Osteoblast (primary cell): ENCODE results near the gene TCP11L2. TPM values are rescaled to one million over a fixed set of nuclear protein-coding genes. Genes with fewer than 3 reads are reported as not detected.

Source experiments
- DNase-seq: peaks from one replicate; pipeline ENCODE4 v3.0.0; 2011; ENCODE audit warnings: low spot score, mixed read lengths; ENCODE audit not compliant: insufficient read length; ENCODE audit errors: missing footprints
- H2AFZ ChIP-seq: 2 replicates; pipeline ENCODE4 v1.6.0; 2011; ENCODE audit warnings: mild to moderate bottlenecking, low read length
- H3K27ac ChIP-seq: 2 replicates; pipeline ENCODE4 v1.5.1; 2011; ENCODE audit warnings: mild to moderate bottlenecking, low read depth, low read length, moderate library complexity
- H3K27me3 ChIP-seq: 2 replicates; pipeline ENCODE4 v1.6.0; 2012; ENCODE audit warnings: mild to moderate bottlenecking, control low read depth, inconsistent platforms, low read length, moderate library complexity; ENCODE audit not compliant: insufficient read depth
- H3K36me3 ChIP-seq: 2 replicates; pipeline ENCODE4 v1.5.1; 2011; ENCODE audit warnings: mild to moderate bottlenecking, low read length, control low read depth, moderate library complexity; ENCODE audit not compliant: insufficient read depth
- H3K4me1 ChIP-seq: 2 replicates; pipeline ENCODE4 v1.5.1; 2011; ENCODE audit warnings: mild to moderate bottlenecking, low read length, control low read depth, moderate library complexity; ENCODE audit not compliant: insufficient read depth
- H3K4me2 ChIP-seq: 2 replicates; pipeline ENCODE4 v1.6.0; 2011; ENCODE audit warnings: mild to moderate bottlenecking, low read length; ENCODE audit not compliant: insufficient read depth
- H3K4me3 ChIP-seq: fragments of 200-600 bp; sonication (generic); 3 replicates; pipeline ENCODE4 v1.5.1; 2012; ENCODE audit warnings: mild to moderate bottlenecking, low read length, inconsistent platforms; ENCODE audit not compliant: insufficient read depth
- H3K79me2 ChIP-seq: 2 replicates; pipeline ENCODE4 v1.6.0; 2012; ENCODE audit warnings: mild to moderate bottlenecking, low read length, control low read depth, inconsistent platforms; ENCODE audit not compliant: insufficient read depth
- H3K9me3 ChIP-seq: 2 replicates; pipeline ENCODE4 v1.5.1; 2011; ENCODE audit warnings: low read depth, low read length, control low read depth
- H4K20me1 ChIP-seq: 2 replicates; pipeline ENCODE4 v1.6.0; 2012; ENCODE audit warnings: mild to moderate bottlenecking, low read length, control low read depth; ENCODE audit not compliant: insufficient read depth
- CTCF ChIP-seq: IDR thresholded peaks from 2 replicates; pipeline ENCODE4 v1.5.1; 2011; ENCODE audit warnings: mild to moderate bottlenecking, low read depth, low read length, moderate library complexity; ENCODE audit errors: extremely low read depth
- total RNA-seq: library from RNA; depleted of rRNA; stranded (reverse); fragments of >200 nt; gene quantifications from 2 replicates; pipeline ENCODE4 v1.2.3, GENCODE V29; 2012

Gene TCP11L2
- total RNA-seq, 1 donor = 109 TPM

GRCh38 chr12:106332536-106332935, 30.0 kb downstream of the TCP11L2 start:
- Histone ChIP-seq H3K4me3 (no peak overlapping the region), H3K27me3 (no peaks in the 10 kb centered on the region), H3K4me1 (no peaks in the 10 kb centered on the region), H3K9me3 (no peaks in the 10 kb centered on the region), H3K27ac (no peak overlapping the region), H3K79me2 (no peaks in the 10 kb centered on the region), H3K4me2 (no peak overlapping the region), H2AFZ (no peak overlapping the region), H3K36me3 (no peaks in the 10 kb centered on the region), H4K20me1 (no peaks in the 10 kb centered on the region)
- no peak for DNase-seq
- TF ChIP-seq CTCF = no peak

- no peak overlapping the region for H3K4me2 ChIP-seq
- H3K4me3 ChIP-seq = no peak overlapping the region
- DNase-seq = no peak
These were observed 30.5 kb downstream of the TCP11L2 start for GRCh38 chr12:106333010-106333409.

GRCh38 chr12:106333756-106334155, 31.2 kb downstream of the TCP11L2 start:
- no peaks in the 10 kb centered on the region for H3K9me3 ChIP-seq

More at GRCh38 chr12:106333010-106333409, 30.5 kb downstream of the TCP11L2 start:
- Histone ChIP-seq H3K9me3 (no peaks in the 10 kb centered on the region), H4K20me1 (no peaks in the 10 kb centered on the region), H3K79me2 (no peaks in the 10 kb centered on the region), H3K27ac (no peak overlapping the region), H3K4me1 (no peaks in the 10 kb centered on the region), H3K27me3 (no peaks in the 10 kb centered on the region), H2AFZ (no peak overlapping the region), H3K36me3 (no peaks in the 10 kb centered on the region)
- no peak for TF ChIP-seq CTCF

More at GRCh38 chr12:106333756-106334155, 31.2 kb downstream of the TCP11L2 start:
- Histone ChIP-seq H4K20me1 (no peaks in the 10 kb centered on the region), H3K36me3 (no peaks in the 10 kb centered on the region), H3K4me1 (no peaks in the 10 kb centered on the region), H3K27me3 (no peaks in the 10 kb centered on the region), H3K4me3 (no peak overlapping the region), H2AFZ (no peak overlapping the region), H3K4me2 (no peak overlapping the region), H3K27ac (no peak overlapping the region), H3K79me2 (no peaks in the 10 kb centered on the region)
- no peak for TF ChIP-seq CTCF
- DNase-seq = peak; percentile 46
